ENCODE results near the gene CLASRP. TPM values are rescaled to one million over a fixed set of nuclear protein-coding genes. Genes with fewer than 3 reads are reported as not detected.

CLASRP gene
- total RNA-seq, 1 donor from 2014 or later, result 111 TPM

- no peak overlapping the region for H3K4me3 Mint-ChIP-seq
- H3K36me3 Mint-ChIP-seq, result peaks cover 8% of the 10 kb centered on the region
- no peak for TF ChIP-seq CTCF (conservative IDR thresholded peaks at IDR 0.05)
- peak overlapping the region; percentile 5 for H3K27ac Mint-ChIP-seq
- H3K27me3 Mint-ChIP-seq, result no peaks in the 10 kb centered on the region
- no peaks in the 10 kb centered on the region for H3K9me3 Mint-ChIP-seq
- no peak for DNase-seq (ENCODE audit: extremely low spot score, unreplicated experiment)
- peaks cover 12% of the 10 kb centered on the region for H3K4me1 Mint-ChIP-seq (ENCODE audit: unreplicated experiment)
Observed at GRCh38 chr19:45047188-45047797, 8.4 kb downstream of the CLASRP start.

- H3K9me3 Mint-ChIP-seq, result no peaks in the 10 kb centered on the region
- H3K36me3 Mint-ChIP-seq, result peaks cover 8% of the 10 kb centered on the region
- DNase-seq (ENCODE audit: extremely low spot score, unreplicated experiment), result no peak
- H3K4me3 Mint-ChIP-seq, result no peak overlapping the region
- TF ChIP-seq CTCF (conservative IDR thresholded peaks at IDR 0.05), result no peak
- peak overlapping the region; percentile 5 for H3K27ac Mint-ChIP-seq
- peaks cover 12% of the 10 kb centered on the region for H3K4me1 Mint-ChIP-seq (ENCODE audit: unreplicated experiment)
- no peaks in the 10 kb centered on the region for H3K27me3 Mint-ChIP-seq
Observed at GRCh38 chr19:45049073-45049736, 10.4 kb downstream of the CLASRP start.

- H3K4me3 Mint-ChIP-seq, result no peak overlapping the region
Observed at GRCh38 chr19:45050036-45050435, 11.2 kb downstream of the CLASRP start.

GRCh38 chr19:45051929-45052579, 13.2 kb downstream of the CLASRP start:
- peak overlapping the region; percentile 51 for H3K27ac Mint-ChIP-seq
- no peak for DNase-seq (ENCODE audit: extremely low spot score, unreplicated experiment)
- H3K4me3 Mint-ChIP-seq, result peak overlapping the region; percentile 14

More at GRCh38 chr19:45050036-45050435, 11.2 kb downstream of the CLASRP start:
- no peaks in the 10 kb centered on the region for H3K27me3 Mint-ChIP-seq
- DNase-seq (ENCODE audit: extremely low spot score, unreplicated experiment), result no peak
- peaks cover 12% of the 10 kb centered on the region for H3K4me1 Mint-ChIP-seq (ENCODE audit: unreplicated experiment)
- peak overlapping the region; percentile 5 for H3K27ac Mint-ChIP-seq
- H3K36me3 Mint-ChIP-seq, result peaks cover 8% of the 10 kb centered on the region
- H3K9me3 Mint-ChIP-seq, result no peaks in the 10 kb centered on the region
- TF ChIP-seq CTCF (conservative IDR thresholded peaks at IDR 0.05), result no peak

GRCh38 chr19:45056831-45057230, 18.0 kb downstream of the CLASRP start:
- no peak for TF ChIP-seq CTCF (conservative IDR thresholded peaks at IDR 0.05)

More at GRCh38 chr19:45051929-45052579, 13.2 kb downstream of the CLASRP start:
- TF ChIP-seq CTCF (conservative IDR thresholded peaks at IDR 0.05), result no peak
- Mint-ChIP-seq H3K27me3 (no peaks in the 10 kb centered on the region), H3K4me1 (ENCODE audit: unreplicated experiment) (peaks cover 4% of the 10 kb centered on the region), H3K36me3 (peaks cover 8% of the 10 kb centered on the region), H3K9me3 (no peaks in the 10 kb centered on the region)

More at GRCh38 chr19:45056831-45057230, 18.0 kb downstream of the CLASRP start:
- H3K9me3 Mint-ChIP-seq, result no peaks in the 10 kb centered on the region
- DNase-seq (ENCODE audit: extremely low spot score, unreplicated experiment), result no peak
- no peaks in the 10 kb centered on the region for H3K27me3 Mint-ChIP-seq
- H3K36me3 Mint-ChIP-seq, result peaks cover 14% of the 10 kb centered on the region
- H3K4me3 Mint-ChIP-seq, result no peak overlapping the region
- no peak overlapping the region for H3K27ac Mint-ChIP-seq
- H3K4me1 Mint-ChIP-seq (ENCODE audit: unreplicated experiment), result peaks cover 4% of the 10 kb centered on the region
